Stimulated activated CD8-positive, alpha-beta memory T cell treated with anti-CD3 and anti-CD28 coated beads, Interleukin-7, amount 100 ng/mL, for 48 hours (primary cell): ENCODE results near the gene SF3B5.
"Not testable (repeated sequence)": the region's sequence is repeated elsewhere in the genome, so short reads cannot be mapped to it uniquely, and the experiment has no call there.

Experiments used
- DNase-seq, 2 donors: peaks; one replicate each; pipeline ENCODE4 v3.0.0-alpha.2; 2020; ENCODE audit warnings: low read depth in 1 of 2; ENCODE audit errors: extremely low read depth in 1 of 2

SF3B5 gene

GRCh38 chr6:144095134-144096002 is at the start of gene SF3B5:
Gene SF3B5 (minus strand): TSS chr6:144095573. CDS start chr6:144095497, 76 bp downstream.
- DNase-seq, result peak; percentile 88 to 98

- no peak for DNase-seq
Observed at GRCh38 chr6:144144996-144145395, 49.6 kb upstream of the SF3B5 start.

GRCh38 chr6:144143878-144144277 is 48.5 kb upstream of the SF3B5 start:
- no peak for DNase-seq

GRCh38 chr6:144143106-144143505 is 47.7 kb upstream of the SF3B5 start:
- DNase-seq, result no peak

- DNase-seq, result no peak
Observed at GRCh38 chr6:144141470-144141869, 46.1 kb upstream of the SF3B5 start.

- DNase-seq, result no peak
Observed at GRCh38 chr6:144140867-144141266, 45.5 kb upstream of the SF3B5 start.

- no peak for DNase-seq
Observed at GRCh38 chr6:144139817-144140216, 44.4 kb upstream of the SF3B5 start.

GRCh38 chr6:144138542-144138941 is 43.2 kb upstream of the SF3B5 start:
- no peak for DNase-seq

GRCh38 chr6:144134737-144135136 is 39.4 kb upstream of the SF3B5 start:
- DNase-seq, result no peak

GRCh38 chr6:144134176-144134575 is 38.8 kb upstream of the SF3B5 start:
- DNase-seq, result no peak

GRCh38 chr6:144133225-144133821 is 38.0 kb upstream of the SF3B5 start:
- no peak for DNase-seq

GRCh38 chr6:144132167-144132690 is 36.9 kb upstream of the SF3B5 start:
- DNase-seq, result not testable (repeated sequence)

GRCh38 chr6:144131248-144131709 is 35.9 kb upstream of the SF3B5 start:
- no peak for DNase-seq

- DNase-seq, result no peak
Observed at GRCh38 chr6:144129469-144129868, 34.1 kb upstream of the SF3B5 start.

- no peak for DNase-seq
Observed at GRCh38 chr6:144127097-144127496, 31.7 kb upstream of the SF3B5 start.

GRCh38 chr6:144123836-144124235 is 28.5 kb upstream of the SF3B5 start:
- no peak for DNase-seq

- no peak for DNase-seq
Observed at GRCh38 chr6:144123421-144123820, 28.0 kb upstream of the SF3B5 start.

GRCh38 chr6:144122861-144123260 is 27.5 kb upstream of the SF3B5 start:
- no peak for DNase-seq

GRCh38 chr6:144119376-144119775 is 24.0 kb upstream of the SF3B5 start:
- no peak for DNase-seq

GRCh38 chr6:144115219-144115618 is 19.8 kb upstream of the SF3B5 start:
- DNase-seq, result no peak

GRCh38 chr6:144113366-144113765 is 18.0 kb upstream of the SF3B5 start:
- no peak for DNase-seq

GRCh38 chr6:144110210-144110609 is 14.8 kb upstream of the SF3B5 start:
- DNase-seq, result no peak
